Keratinocyte (primary cell): ENCODE data around the gene KLHL6. TPM values are rescaled to one million over a fixed set of nuclear protein-coding genes. Genes with fewer than 3 reads are reported as not detected.
A peak's percentile ranks its signal among the peaks of the same experiment; 100 is the strongest.

Source experiments
- DNase-seq: peaks from one replicate; pipeline ENCODE4 v3.0.0-alpha.2; 2011; ENCODE audit warnings: low read depth, missing footprints, low spot score
- FAIRE-seq: peaks from 2 replicates; lab custom pipeline; 2011; peaks lifted over from hg19 to GRCh38; lab: Jason Lieb, UNC
- H2AFZ ChIP-seq: 2 replicates; pipeline ENCODE4 v1.6.0; 2012; ENCODE audit warnings: low read length, control low read depth, inconsistent platforms; ENCODE audit not compliant: control insufficient read depth
- H3K27ac ChIP-seq: 2 replicates; pipeline ENCODE4 v1.5.1; 2011; ENCODE audit warnings: low read length; ENCODE audit not compliant: control insufficient read depth, insufficient read depth
- H3K27me3 ChIP-seq: 3 replicates; pipeline ENCODE4 v1.6.0; 2011; ENCODE audit warnings: low read length; ENCODE audit not compliant: control insufficient read depth, insufficient read depth; ENCODE audit errors: extremely low read depth
- H3K36me3 ChIP-seq, 2 experiments: 2 replicates in 1 of 2; 3 replicates in 1 of 2; pipeline ENCODE4 v1.5.1; 2011; ENCODE audit warnings: low read length in 2 of 2, mild to moderate bottlenecking in 1 of 2; ENCODE audit not compliant: control insufficient read depth in 2 of 2, insufficient read depth in 2 of 2; ENCODE audit errors: extremely low read depth in 1 of 2
- H3K4me1 ChIP-seq: 3 replicates; pipeline ENCODE4 v1.5.1; 2011; ENCODE audit warnings: low read length; ENCODE audit not compliant: control insufficient read depth, insufficient read depth; ENCODE audit errors: extremely low read depth
- H3K4me2 ChIP-seq: 3 replicates; pipeline ENCODE4 v1.6.0; 2011; ENCODE audit warnings: low read depth, low read length; ENCODE audit not compliant: control insufficient read depth, insufficient read depth; ENCODE audit errors: extremely low read depth
- H3K4me3 ChIP-seq, 3 experiments: fragments of 200-600 bp in 1 of 3; sonication (generic) in 1 of 3; 2 replicates in 2 of 3; 3 replicates in 1 of 3; pipeline ENCODE4 v1.5.1; 2011 to 2016; ENCODE audit warnings: low read length in 3 of 3, mild to moderate bottlenecking in 3 of 3, control low read depth in 2 of 3, inconsistent platforms in 1 of 3, low read depth in 1 of 3, mixed read lengths in 1 of 3, mixed run types in 1 of 3, moderate library complexity in 1 of 3; ENCODE audit not compliant: control insufficient read depth in 2 of 3, insufficient read depth in 2 of 3; ENCODE audit errors: extremely low read depth in 1 of 3
- H3K79me2 ChIP-seq: 2 replicates; pipeline ENCODE4 v1.6.0; 2012; ENCODE audit warnings: low read length; ENCODE audit not compliant: control insufficient read depth, insufficient read depth
- H3K9ac ChIP-seq: 3 replicates; pipeline ENCODE4 v1.6.0; 2011; ENCODE audit warnings: low read length; ENCODE audit not compliant: control insufficient read depth, insufficient read depth; ENCODE audit errors: extremely low read depth
- H3K9me1 ChIP-seq: 3 replicates; pipeline ENCODE4 v1.6.0; 2011; ENCODE audit warnings: low read length; ENCODE audit not compliant: control insufficient read depth, insufficient read depth; ENCODE audit errors: extremely low read depth
- H3K9me3 ChIP-seq: 2 replicates; pipeline ENCODE4 v1.5.1; 2012; ENCODE audit warnings: low read depth, low read length; ENCODE audit not compliant: control insufficient read depth
- H4K20me1 ChIP-seq: 3 replicates; pipeline ENCODE4 v1.6.0; 2011; ENCODE audit warnings: low read length; ENCODE audit not compliant: control insufficient read depth, insufficient read depth; ENCODE audit errors: extremely low read depth
- EZH2 ChIP-seq: IDR thresholded peaks from one replicate; pipeline ENCODE4 v1.6.1; 2012; ENCODE audit warnings: inconsistent platforms, mild to moderate bottlenecking, low read length, moderate library complexity
- dilution Hi-C: fragments of 300-500 bp; cut with MboI; formaldehyde crosslinking; loops from one replicate; pipeline ENCODE4 v1.7.0; 2020; ENCODE audit warnings: low sequenced_read_pairs; ENCODE audit not compliant: extremely low pct_ligation_motif_present
- polyA plus RNA-seq, 5 experiments: library from polyadenylated mRNA; depleted of rRNA in 3 of 5; stranded (reverse) in 3 of 5; stranded (forward) in 1 of 5; unstranded in 1 of 5; fragments of >200 nt; gene quantifications; 1 replicate in 1 of 5; 2 replicates in 3 of 5; 3 replicates in 1 of 5; pipeline versions ENCODE4 v1.2.1 to v1.2.3, GENCODE V29; 2011 to 2012; ENCODE audit warnings: missing spikeins in 2 of 5, low read depth in 1 of 5, low replicate concordance in 1 of 5
- TF ChIP-seq, protein P1 (sequence below), 3 experiments: IDR thresholded peaks in 1 of 3; conservative IDR thresholded peaks in 1 of 3; optimal IDR thresholded peaks in 1 of 3; 2 replicates in 2 of 3; 3 replicates in 1 of 3; pipeline versions ENCODE3 to v1.5.1; 2011; ENCODE audit warnings: low read length in 3 of 3, mild to moderate bottlenecking in 3 of 3, moderate library complexity in 2 of 3, control low read depth in 1 of 3, inconsistent platforms in 1 of 3; ENCODE audit not compliant: insufficient read depth in 2 of 3; ENCODE audit errors: extremely low read depth in 1 of 3

The KLHL6 gene
- polyA plus RNA-seq, 1 donor (not counting 4 experiments of a cell fraction or from before 2014, with no cell fraction given) = 0.10 TPM

DNA sequence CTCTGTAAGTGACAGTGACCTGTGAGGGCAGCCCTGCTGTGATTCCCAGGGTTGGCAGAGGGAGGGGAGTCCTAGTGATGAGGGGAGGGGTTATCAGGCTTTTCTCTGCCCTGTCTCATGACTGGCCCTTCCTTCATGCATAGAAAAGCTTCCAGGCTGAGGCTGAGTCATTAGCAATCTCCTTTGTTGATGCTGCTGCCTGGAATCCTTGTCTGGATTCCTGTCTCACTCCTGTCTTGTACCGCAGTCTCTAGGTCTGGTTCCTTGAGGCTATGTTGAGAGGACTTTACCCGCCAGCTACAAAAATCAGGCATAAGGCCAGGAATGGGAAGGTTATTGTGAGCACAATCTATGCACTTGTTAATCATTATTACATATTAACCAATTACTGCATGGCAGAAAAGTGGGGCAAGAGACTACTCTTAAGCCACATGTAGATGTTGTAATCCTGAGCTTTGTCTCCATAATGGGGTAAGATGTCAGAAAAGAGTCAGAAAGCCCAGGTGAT lies 7.2 kb downstream of the KLHL6 start:
- H3K4me3 ChIP-seq = no peak overlapping the region
- H3K79me2 ChIP-seq = no peaks in the 10 kb centered on the region
- no peak for TF ChIP-seq EZH2
- TF ChIP-seq, protein P1, sequence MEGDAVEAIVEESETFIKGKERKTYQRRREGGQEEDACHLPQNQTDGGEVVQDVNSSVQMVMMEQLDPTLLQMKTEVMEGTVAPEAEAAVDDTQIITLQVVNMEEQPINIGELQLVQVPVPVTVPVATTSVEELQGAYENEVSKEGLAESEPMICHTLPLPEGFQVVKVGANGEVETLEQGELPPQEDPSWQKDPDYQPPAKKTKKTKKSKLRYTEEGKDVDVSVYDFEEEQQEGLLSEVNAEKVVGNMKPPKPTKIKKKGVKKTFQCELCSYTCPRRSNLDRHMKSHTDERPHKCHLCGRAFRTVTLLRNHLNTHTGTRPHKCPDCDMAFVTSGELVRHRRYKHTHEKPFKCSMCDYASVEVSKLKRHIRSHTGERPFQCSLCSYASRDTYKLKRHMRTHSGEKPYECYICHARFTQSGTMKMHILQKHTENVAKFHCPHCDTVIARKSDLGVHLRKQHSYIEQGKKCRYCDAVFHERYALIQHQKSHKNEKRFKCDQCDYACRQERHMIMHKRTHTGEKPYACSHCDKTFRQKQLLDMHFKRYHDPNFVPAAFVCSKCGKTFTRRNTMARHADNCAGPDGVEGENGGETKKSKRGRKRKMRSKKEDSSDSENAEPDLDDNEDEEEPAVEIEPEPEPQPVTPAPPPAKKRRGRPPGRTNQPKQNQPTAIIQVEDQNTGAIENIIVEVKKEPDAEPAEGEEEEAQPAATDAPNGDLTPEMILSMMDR (optimal IDR thresholded peaks at IDR 0.05 in 1 of 3, IDR thresholded peaks at IDR 0.05 in 1 of 3, conservative IDR thresholded peaks at IDR 0.05 in 1 of 3; ENCODE audit: extremely low read depth in 1 of 3, insufficient read depth in 2 of 3, low read length in 3 of 3) = no peak
- peaks cover 13% of the 10 kb centered on the region for H3K4me1 ChIP-seq
- peak; percentile 90 for FAIRE-seq
- dilution Hi-C loops = no loop called here
- no peaks in the 10 kb centered on the region for H3K27me3 ChIP-seq
- no peak overlapping the region for H3K9ac ChIP-seq
- H3K4me2 ChIP-seq = peak overlapping the region; percentile 12
- no peaks in the 10 kb centered on the region for H4K20me1 ChIP-seq
- peak overlapping the region; percentile 42 for H3K27ac ChIP-seq
- H3K36me3 ChIP-seq = no peaks in the 10 kb centered on the region
- H3K9me1 ChIP-seq = no peaks in the 10 kb centered on the region
- no peaks in the 10 kb centered on the region for H3K9me3 ChIP-seq
- DNase-seq = peak; percentile 69
- no peak overlapping the region for H2AFZ ChIP-seq

DNA sequence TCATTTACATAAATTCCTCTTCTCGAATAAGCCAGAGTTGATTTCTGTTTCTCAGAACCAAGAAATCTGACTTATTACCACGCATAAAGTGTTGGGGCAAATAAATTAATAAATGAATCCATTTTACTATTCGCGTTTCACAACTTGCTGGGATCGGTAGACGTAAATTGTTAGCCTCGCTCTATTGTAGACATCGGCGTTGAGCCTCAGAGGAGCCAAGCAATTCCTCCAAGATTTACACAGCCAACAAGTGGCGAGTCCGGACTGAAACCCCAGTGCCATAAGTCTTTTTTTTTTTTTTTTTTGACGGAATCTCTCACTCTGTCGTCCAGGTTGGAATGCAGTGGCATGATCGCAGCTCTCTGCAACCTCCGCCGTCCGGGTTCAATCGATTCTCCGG lies 8.9 kb downstream of the KLHL6 start:
- DNase-seq (no peak), FAIRE-seq (no peak)
- no peak overlapping the region for H3K4me2 ChIP-seq
- no peaks in the 10 kb centered on the region for H3K79me2 ChIP-seq
- no peak overlapping the region for H3K27ac ChIP-seq
- no peaks in the 10 kb centered on the region for H3K36me3 ChIP-seq
- TF ChIP-seq EZH2 = no peak
- H4K20me1 ChIP-seq = no peaks in the 10 kb centered on the region
- H3K4me1 ChIP-seq = peaks cover 13% of the 10 kb centered on the region
- H3K9me3 ChIP-seq = no peaks in the 10 kb centered on the region
- H3K9me1 ChIP-seq = no peaks in the 10 kb centered on the region
- no peaks in the 10 kb centered on the region for H3K27me3 ChIP-seq
- no peak overlapping the region for H2AFZ ChIP-seq
- dilution Hi-C loops = no loop called here
- no peak overlapping the region for H3K9ac ChIP-seq
- H3K4me3 ChIP-seq = no peak overlapping the region

GRCh38 chr3:183545708-183546107 lies 9.8 kb downstream of the KLHL6 start:
- no peak for DNase-seq
- no peak overlapping the region for H3K27ac ChIP-seq
- H3K4me2 ChIP-seq = no peak overlapping the region
- H2AFZ ChIP-seq = no peak overlapping the region
- peaks cover 13% of the 10 kb centered on the region for H3K4me1 ChIP-seq
- dilution Hi-C loops = no loop called here
- no peak for TF ChIP-seq EZH2
- TF ChIP-seq, protein P1 (optimal IDR thresholded peaks at IDR 0.05 in 1 of 3, IDR thresholded peaks at IDR 0.05 in 1 of 3, conservative IDR thresholded peaks at IDR 0.05 in 1 of 3; ENCODE audit: extremely low read depth in 1 of 3, insufficient read depth in 2 of 3, low read length in 3 of 3) = no peak
- no peaks in the 10 kb centered on the region for H3K27me3 ChIP-seq
- no peaks in the 10 kb centered on the region for H4K20me1 ChIP-seq
- no peaks in the 10 kb centered on the region for H3K36me3 ChIP-seq
- no peak for FAIRE-seq
- H3K9me1 ChIP-seq = no peaks in the 10 kb centered on the region
- H3K79me2 ChIP-seq = no peaks in the 10 kb centered on the region
- H3K9ac ChIP-seq = no peak overlapping the region
- H3K4me3 ChIP-seq = no peak overlapping the region
- no peaks in the 10 kb centered on the region for H3K9me3 ChIP-seq
